Transverse colon (tissue), 4 donors: ENCODE data around the gene RAB3GAP2. TPM values are rescaled to one million over a fixed set of nuclear protein-coding genes. Genes with fewer than 3 reads are reported as not detected.

Experiments used
- DNase-seq: peaks from one replicate; pipeline ENCODE4 v3.0.0-alpha.2; 2019
- H3K27ac ChIP-seq, 4 donors: fragments of 200-600 bp; sonication (generic); 2 replicates each; pipeline ENCODE4 v1.5.1; 2016 to 2018; ENCODE audit warnings: inconsistent platforms in 4 of 4
- H3K27me3 ChIP-seq: fragments of 200-600 bp; sonication (generic); 2 replicates; pipeline ENCODE4 v1.5.1; 2017; ENCODE audit warnings: inconsistent platforms
- H3K36me3 ChIP-seq, 4 donors: fragments of 200-600 bp; sonication (generic); 2 replicates each; pipeline ENCODE4 v1.5.1; 2017 to 2019; ENCODE audit warnings: inconsistent platforms in 4 of 4
- H3K4me1 ChIP-seq, 4 donors: fragments of 200-600 bp; sonication (generic); 2 replicates each; pipeline ENCODE4 v1.5.1; 2017 to 2020; ENCODE audit warnings: inconsistent platforms in 4 of 4
- H3K4me3 ChIP-seq, 4 donors: fragments of 200-600 bp; sonication (generic); 1 replicate in 1 of 4; 2 replicates in 3 of 4; pipeline versions ENCODE4 v1.5.1 to v1.6.1; 2017 to 2019; ENCODE audit warnings: inconsistent platforms in 4 of 4
- H3K9me3 ChIP-seq, 2 donors: fragments of 200-600 bp; sonication (generic); 2 replicates each; pipeline ENCODE4 v1.5.1; 2017 to 2019; ENCODE audit warnings: inconsistent platforms in 2 of 2
- CTCF ChIP-seq, 5 experiments: fragments of 200-600 bp in 3 of 5; fragments of 450-650 bp in 2 of 5; sonication (generic) in 3 of 5; IDR thresholded peaks; 1 replicate in 2 of 5; 2 replicates in 3 of 5; pipeline ENCODE4 v1.5.1; 2016 to 2017; ENCODE audit warnings: antibody characterized with exemption in 5 of 5, inconsistent platforms in 3 of 5, mild to moderate bottlenecking in 2 of 5, moderate library complexity in 1 of 5
- EP300 ChIP-seq: sonication (generic); formaldehyde crosslinking; IDR thresholded peaks from one replicate; pipeline ENCODE4 v1.6.1; 2017; ENCODE audit warnings: antibody characterized with exemption, low read depth
- POLR2A ChIP-seq: fragments of 450-650 bp; IDR thresholded peaks from one replicate; pipeline ENCODE4 v1.6.1; 2016; ENCODE audit warnings: antibody characterized with exemption, mild to moderate bottlenecking, moderate library complexity
- POLR2AphosphoS5 ChIP-seq, 3 donors: sonication (generic); formaldehyde crosslinking; IDR thresholded peaks; one replicate each; pipeline ENCODE4 v1.6.1; 2016; ENCODE audit warnings: antibody characterized with exemption in 3 of 3
- WGBS, 2 donors: methylation state at CpG; one replicate each; pipeline ENCODE4 v1.1.5; 2018; ENCODE audit warnings: low coverage in 1 of 2; 5-methylcytosine and 5-hydroxymethylcytosine counted together
- in situ Hi-C, 4 donors: fragments of 200-750 bp; cut with MboI; loops; one replicate each; pipeline versions ENCODE4 v1.15.0 to v1.15.1; 2017; ENCODE audit warnings: low sequenced_read_pairs in 3 of 4, low pct_ligation_motif_present in 1 of 4, low pct_unique_long_range_greater_than_20kb in 1 of 4
- intact Hi-C: fragments of 100-400 bp; cut with DNase I; formaldehyde crosslinking; loops from one replicate; pipeline ENCODE4 v1.15.1; 2023; ENCODE audit warnings: low total_unique reads
- total RNA-seq, 4 donors: library from RNA; depleted of rRNA; stranded (reverse); fragments of >200 nt; gene quantifications; one replicate each; pipeline ENCODE4 v1.1.0, GENCODE V29; 2016

RAB3GAP2 gene
- total RNA-seq, 4 donors from 2014 or later, result 17.6 to 28.1 (median 23.9) TPM

GRCh38 chr1:220166853-220167252, 105.4 kb downstream of the RAB3GAP2 start:
- in situ Hi-C loops (no loop called here), intact Hi-C loops (no loop called here)
- WGBS, 2 donors, result 83 to 96% methylated on average over 3 to 4 of the region's 4 CpGs
- no peak for TF ChIP-seq POLR2AphosphoS5 (IDR thresholded peaks at IDR 0.05)
- TF ChIP-seq POLR2A, result no peak
- TF ChIP-seq CTCF (IDR thresholded peaks at IDR 0.05), result no peak
- no peak for TF ChIP-seq EP300
- Histone ChIP-seq H3K27me3 (no peaks in the 10 kb centered on the region), H3K36me3 (peaks cover 0 to 57% (median 26%) of the 10 kb centered on the region in 4 donors), H3K4me3 (no peak overlapping the region), H3K9me3 (no peaks in the 10 kb centered on the region), H3K27ac (no peak overlapping the region), H3K4me1 (peaks cover 0 to 6% (median 0%) of the 10 kb centered on the region in 4 donors)
- no peak for DNase-seq

- in situ Hi-C loops, result no loop called here
- TF ChIP-seq POLR2A (no peak), POLR2AphosphoS5 (IDR thresholded peaks at IDR 0.05) (no peak), EP300 (no peak)
- WGBS, 2 donors, result 39% methylated on average over 2 of the region's 2 CpGs
Observed at GRCh38 chr1:220164517-220164916, 107.7 kb downstream of the RAB3GAP2 start.

GRCh38 chr1:220164116-220164515, 108.1 kb downstream of the RAB3GAP2 start:
- peaks cover 0 to 6% (median 2%) of the 10 kb centered on the region in 4 donors for H3K4me1 ChIP-seq
- intact Hi-C loops, result no loop called here
- peaks cover 0 to 30% (median 14%) of the 10 kb centered on the region in 4 donors for H3K36me3 ChIP-seq
- WGBS, 2 donors, result 96 to 100% methylated on average over 1 of the region's 1 CpG
- H3K9me3 ChIP-seq, result no peaks in the 10 kb centered on the region
- in situ Hi-C loops, result no loop called here
- H3K27ac ChIP-seq, result no peak overlapping the region
- no peak overlapping the region for H3K4me3 ChIP-seq
- TF ChIP-seq EP300, result no peak
- TF ChIP-seq CTCF (IDR thresholded peaks at IDR 0.05), result no peak
- no peak for TF ChIP-seq POLR2AphosphoS5 (IDR thresholded peaks at IDR 0.05)
- TF ChIP-seq POLR2A, result no peak
- H3K27me3 ChIP-seq, result no peaks in the 10 kb centered on the region
- no peak for DNase-seq

More at GRCh38 chr1:220164517-220164916, 107.7 kb downstream of the RAB3GAP2 start:
- H3K4me3 ChIP-seq, result no peak overlapping the region
- no peaks in the 10 kb centered on the region for H3K9me3 ChIP-seq
- H3K27ac ChIP-seq, result no peak overlapping the region
- H3K4me1 ChIP-seq, result peaks cover 0 to 6% (median under 1%) of the 10 kb centered on the region in 4 donors
- no peaks in the 10 kb centered on the region for H3K27me3 ChIP-seq
- intact Hi-C loops, result no loop called here
- no peak for DNase-seq
- peaks cover 0 to 34% (median 15%) of the 10 kb centered on the region in 4 donors for H3K36me3 ChIP-seq

- in situ Hi-C loops (no loop called here), intact Hi-C loops (no loop called here)
- peak overlapping the region in 1 of 4 donors; percentile 29 for H3K27ac ChIP-seq
Observed at GRCh38 chr1:220160027-220160426, 112.2 kb downstream of the RAB3GAP2 start.

More at GRCh38 chr1:220160027-220160426, 112.2 kb downstream of the RAB3GAP2 start:
- Histone ChIP-seq H3K4me1 (peaks cover 0 to 15% (median 7%) of the 10 kb centered on the region in 4 donors), H3K36me3 (peaks cover 0 to 31% (median 8%) of the 10 kb centered on the region in 4 donors), H3K4me3 (no peak overlapping the region), H3K9me3 (no peaks in the 10 kb centered on the region), H3K27me3 (no peaks in the 10 kb centered on the region)
- TF ChIP-seq CTCF (IDR thresholded peaks at IDR 0.05) (no peak), POLR2A (no peak), EP300 (no peak), POLR2AphosphoS5 (IDR thresholded peaks at IDR 0.05) (no peak)
- DNase-seq, result no peak
- WGBS, 2 donors, result 95 to 100% methylated on average over 1 of the region's 1 CpG
